Esophagus muscularis mucosa (tissue), 4 donors: ENCODE measurements around the gene MAST3. TPM values are rescaled to one million over a fixed set of nuclear protein-coding genes. Genes with fewer than 3 reads are reported as not detected.
A peak's percentile ranks its signal among the peaks of the same experiment; 100 is the strongest.

Experiments used
- DNase-seq: peaks from one replicate; pipeline ENCODE4 v3.0.0-alpha.2; 2017; ENCODE audit errors: extremely low spot score
- H3K27ac ChIP-seq, 4 donors: fragments of 200-600 bp; sonication (generic); replicated peaks in 1 of 4; 1 replicate in 3 of 4; 2 replicates in 1 of 4; pipeline ENCODE4 v1.5.1; 2016 to 2019; ENCODE audit warnings: mild to moderate bottlenecking in 1 of 4
- H3K27me3 ChIP-seq, 4 donors: fragments of 200-600 bp; sonication (generic); one replicate each; pipeline versions ENCODE4 v1.5.1 to v1.6.0; 2016 to 2019
- H3K36me3 ChIP-seq, 4 donors: fragments of 200-600 bp; sonication (generic); one replicate each; pipeline ENCODE4 v1.5.1; 2016 to 2019
- H3K4me1 ChIP-seq, 4 donors: fragments of 200-600 bp; sonication (generic); one replicate each; pipeline ENCODE4 v1.5.1; 2016 to 2019
- H3K4me3 ChIP-seq, 4 donors: fragments of 200-600 bp; sonication (generic); 1 replicate in 2 of 4; 2 replicates in 2 of 4; pipeline ENCODE4 v1.5.1; 2016 to 2019; ENCODE audit warnings: mild to moderate bottlenecking in 4 of 4, moderate library complexity in 1 of 4
- H3K9me3 ChIP-seq, 4 donors: fragments of 200-600 bp; sonication (generic); 1 replicate in 3 of 4; 2 replicates in 1 of 4; pipeline ENCODE4 v1.5.1; 2016 to 2019
- EP300 ChIP-seq: sonication (generic); formaldehyde crosslinking; IDR thresholded peaks from one replicate; pipeline ENCODE4 v1.6.1; 2017; ENCODE audit warnings: antibody characterized with exemption
- POLR2A ChIP-seq: fragments of 450-650 bp; IDR thresholded peaks from one replicate; pipeline ENCODE4 v1.6.1; 2017; ENCODE audit warnings: antibody characterized with exemption, moderate library complexity, mild to moderate bottlenecking, low read depth
- POLR2AphosphoS5 ChIP-seq, 2 donors: sonication (generic); formaldehyde crosslinking; IDR thresholded peaks; one replicate each; pipeline ENCODE4 v1.6.1; 2017; ENCODE audit warnings: antibody characterized with exemption in 2 of 2
- WGBS: methylation state at CpG from one replicate; pipeline ENCODE4 v1.1.5; 2018; 5-methylcytosine and 5-hydroxymethylcytosine counted together
- intact Hi-C: fragments of 100-400 bp; cut with DNase I; formaldehyde crosslinking; loops from one replicate; pipeline ENCODE4 v1.15.1; 2023
- total RNA-seq, 4 donors: library from RNA; depleted of rRNA; stranded (reverse); fragments of >200 nt; gene quantifications; one replicate each; pipeline versions ENCODE4 v1.1.0 to v1.2.1, GENCODE V29; 2016
- TF ChIP-seq, protein P1 (sequence below), 3 experiments: fragments of 200-600 bp in 2 of 3; fragments of 450-650 bp in 1 of 3; sonication (generic) in 2 of 3; IDR thresholded peaks; one replicate each; pipeline ENCODE4 v1.5.1; 2017 to 2019; ENCODE audit warnings: antibody characterized with exemption in 3 of 3, mild to moderate bottlenecking in 2 of 3, moderate library complexity in 1 of 3

The MAST3 gene
- total RNA-seq, 4 donors from 2014 or later = 5.0 to 8.5 (median 6.4) TPM

DNA sequence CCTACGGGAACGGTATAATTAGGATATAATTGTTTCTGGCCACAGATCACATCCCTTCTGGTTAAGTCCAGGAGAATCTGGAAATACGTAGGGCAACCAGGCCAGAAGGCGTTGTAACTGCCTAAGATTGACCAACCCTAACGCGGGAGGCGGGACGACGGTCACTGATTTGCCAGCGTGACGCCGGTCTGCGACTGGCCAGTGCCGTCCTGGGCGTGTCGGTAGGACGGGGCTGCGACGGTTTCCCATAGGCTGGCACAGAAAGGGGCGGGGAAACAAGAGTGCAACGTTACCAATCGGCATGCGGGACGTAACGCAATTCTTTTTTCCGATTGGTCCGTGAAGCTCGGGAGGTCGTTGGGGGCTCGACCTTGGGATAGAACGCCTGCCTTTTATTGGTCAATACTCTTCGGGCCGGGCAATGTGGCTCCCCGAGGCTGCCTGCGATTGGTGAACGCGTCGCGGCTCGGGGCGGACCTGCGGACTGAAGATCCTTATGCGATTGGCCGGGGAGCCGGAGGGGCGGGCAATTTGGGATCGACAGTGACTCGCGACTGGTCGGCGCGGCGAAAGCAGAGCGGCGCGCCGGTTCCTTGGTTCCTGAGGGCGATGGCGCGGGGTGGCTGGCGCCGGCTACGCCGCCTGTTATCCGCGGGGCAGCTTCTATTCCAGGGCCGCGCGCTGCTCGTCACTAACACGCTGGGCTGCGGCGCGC, 95.3 kb downstream of the MAST3 start, which contains the start of gene MPV17L2:
MPV17L2 (plus strand) TSS at position 546 of the 715 bp plus-strand sequence; CDS start at position 610, 64 bp downstream.
- peaks cover 10 to 25% (median 20%) of the 10 kb centered on the region in 4 donors for H3K36me3 ChIP-seq
- H3K27me3 ChIP-seq = no peaks in the 10 kb centered on the region
- H3K9me3 ChIP-seq = no peaks in the 10 kb centered on the region
- peak; percentile 100 for DNase-seq
- peak within 1 kb of the TSS; percentile 66 to 87 (median 78) for H3K4me3 ChIP-seq
- intact Hi-C loops = no loop called here
- WGBS = 0% methylated on average over 8 of the region's 74 CpGs
- H3K27ac ChIP-seq = peak within 1 kb of the TSS; percentile 96 to 99 (median 97)
- TF ChIP-seq POLR2A = peak; percentile 52
- no peak for TF ChIP-seq EP300
- peak; percentile 93 to 99 for TF ChIP-seq POLR2AphosphoS5 (IDR thresholded peaks at IDR 0.05)
- TF ChIP-seq, protein P1, sequence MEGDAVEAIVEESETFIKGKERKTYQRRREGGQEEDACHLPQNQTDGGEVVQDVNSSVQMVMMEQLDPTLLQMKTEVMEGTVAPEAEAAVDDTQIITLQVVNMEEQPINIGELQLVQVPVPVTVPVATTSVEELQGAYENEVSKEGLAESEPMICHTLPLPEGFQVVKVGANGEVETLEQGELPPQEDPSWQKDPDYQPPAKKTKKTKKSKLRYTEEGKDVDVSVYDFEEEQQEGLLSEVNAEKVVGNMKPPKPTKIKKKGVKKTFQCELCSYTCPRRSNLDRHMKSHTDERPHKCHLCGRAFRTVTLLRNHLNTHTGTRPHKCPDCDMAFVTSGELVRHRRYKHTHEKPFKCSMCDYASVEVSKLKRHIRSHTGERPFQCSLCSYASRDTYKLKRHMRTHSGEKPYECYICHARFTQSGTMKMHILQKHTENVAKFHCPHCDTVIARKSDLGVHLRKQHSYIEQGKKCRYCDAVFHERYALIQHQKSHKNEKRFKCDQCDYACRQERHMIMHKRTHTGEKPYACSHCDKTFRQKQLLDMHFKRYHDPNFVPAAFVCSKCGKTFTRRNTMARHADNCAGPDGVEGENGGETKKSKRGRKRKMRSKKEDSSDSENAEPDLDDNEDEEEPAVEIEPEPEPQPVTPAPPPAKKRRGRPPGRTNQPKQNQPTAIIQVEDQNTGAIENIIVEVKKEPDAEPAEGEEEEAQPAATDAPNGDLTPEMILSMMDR (IDR thresholded peaks at IDR 0.05) = peak in 1 of 3 experiments; percentile 47
- H3K4me1 ChIP-seq = peaks cover 19 to 37% (median 31%) of the 10 kb centered on the region in 4 donors

DNA sequence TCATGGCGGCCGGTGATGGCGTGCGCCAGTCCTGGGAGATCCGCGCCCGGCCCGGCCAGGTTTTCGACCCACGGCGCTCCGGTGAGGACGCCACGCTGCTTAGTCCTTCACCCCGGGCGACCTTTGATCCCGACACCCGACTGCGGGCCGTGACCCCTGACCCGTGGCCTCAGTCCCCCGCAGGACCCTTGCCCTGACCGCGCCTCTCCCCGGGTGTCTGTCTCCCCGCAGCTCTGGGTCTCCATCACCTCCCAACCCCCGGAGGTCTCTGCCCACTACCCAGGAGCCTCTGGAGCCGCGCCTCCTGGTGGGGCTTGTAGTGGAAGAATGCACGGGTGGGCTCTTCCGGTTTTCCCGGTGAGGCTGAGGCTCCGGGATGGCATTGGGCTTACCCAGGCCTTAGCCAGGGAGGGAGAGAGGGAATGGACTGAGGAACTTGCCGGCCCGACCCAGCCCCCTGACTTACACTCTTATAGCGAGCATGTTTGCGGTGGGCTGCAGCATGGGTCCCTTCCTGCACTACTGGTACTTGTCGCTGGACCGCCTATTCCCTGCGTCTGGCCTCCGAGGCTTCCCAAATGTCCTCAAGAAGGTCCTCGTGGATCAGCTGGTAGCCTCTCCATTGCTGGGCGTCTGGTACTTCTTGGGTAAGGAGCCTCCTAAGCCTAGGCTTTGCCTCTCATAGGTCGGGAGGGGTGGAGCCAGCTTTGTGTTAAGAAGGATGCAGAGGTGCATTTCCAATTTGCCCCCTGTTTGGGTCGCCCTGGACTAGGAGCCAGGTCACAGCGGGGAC, 96.0 kb downstream of the MAST3 start:
- Histone ChIP-seq H3K36me3 (peaks cover 10 to 32% (median 28%) of the 10 kb centered on the region in 4 donors), H3K27ac (peak overlapping the region; percentile 90 to 97 (median 96)), H3K4me3 (peak overlapping the region; percentile 66 to 87 (median 78)), H3K27me3 (no peaks in the 10 kb centered on the region), H3K4me1 (peaks cover 19 to 37% (median 31%) of the 10 kb centered on the region in 4 donors), H3K9me3 (no peaks in the 10 kb centered on the region)
- WGBS = 3% methylated on average over 21 of the region's 46 CpGs
- intact Hi-C loops = no loop called here
- TF ChIP-seq POLR2AphosphoS5 (IDR thresholded peaks at IDR 0.05) (no peak), POLR2A (no peak), EP300 (no peak)
- TF ChIP-seq, protein P1 (IDR thresholded peaks at IDR 0.05) = no peak
- no peak for DNase-seq

DNA sequence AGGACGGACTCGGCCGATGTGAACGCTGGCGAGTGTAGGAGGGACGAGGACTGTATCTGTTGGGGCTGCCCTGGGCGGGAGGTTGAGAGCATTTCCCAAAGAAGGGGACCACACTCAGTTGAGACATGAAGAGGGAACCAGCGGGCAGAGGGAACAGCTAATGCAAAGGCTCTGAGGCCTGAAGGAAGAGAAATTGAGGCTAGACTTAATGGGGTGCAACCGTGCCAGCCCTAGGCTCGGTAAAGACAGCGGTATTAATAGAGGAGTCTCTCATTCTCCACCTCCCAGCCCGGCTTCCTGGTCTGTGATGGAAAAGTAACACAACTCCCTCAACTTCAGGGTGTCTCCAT, 96.6 kb downstream of the MAST3 start:
- WGBS = 45% methylated on average over 11 of the region's 12 CpGs
- peak overlapping the region; percentile 66 to 87 (median 78) for H3K4me3 ChIP-seq
- H3K27ac ChIP-seq = peak overlapping the region; percentile 90 to 97 (median 96)
- peaks cover 19 to 37% (median 31%) of the 10 kb centered on the region in 4 donors for H3K4me1 ChIP-seq
- intact Hi-C loops = no loop called here
- no peaks in the 10 kb centered on the region for H3K27me3 ChIP-seq
- no peak for DNase-seq
- no peaks in the 10 kb centered on the region for H3K9me3 ChIP-seq
- peaks cover 10 to 38% (median 33%) of the 10 kb centered on the region in 4 donors for H3K36me3 ChIP-seq
- no peak for TF ChIP-seq POLR2AphosphoS5 (IDR thresholded peaks at IDR 0.05)
- TF ChIP-seq, protein P1 (IDR thresholded peaks at IDR 0.05) = no peak
- TF ChIP-seq EP300 = no peak
- no peak for TF ChIP-seq POLR2A

DNA sequence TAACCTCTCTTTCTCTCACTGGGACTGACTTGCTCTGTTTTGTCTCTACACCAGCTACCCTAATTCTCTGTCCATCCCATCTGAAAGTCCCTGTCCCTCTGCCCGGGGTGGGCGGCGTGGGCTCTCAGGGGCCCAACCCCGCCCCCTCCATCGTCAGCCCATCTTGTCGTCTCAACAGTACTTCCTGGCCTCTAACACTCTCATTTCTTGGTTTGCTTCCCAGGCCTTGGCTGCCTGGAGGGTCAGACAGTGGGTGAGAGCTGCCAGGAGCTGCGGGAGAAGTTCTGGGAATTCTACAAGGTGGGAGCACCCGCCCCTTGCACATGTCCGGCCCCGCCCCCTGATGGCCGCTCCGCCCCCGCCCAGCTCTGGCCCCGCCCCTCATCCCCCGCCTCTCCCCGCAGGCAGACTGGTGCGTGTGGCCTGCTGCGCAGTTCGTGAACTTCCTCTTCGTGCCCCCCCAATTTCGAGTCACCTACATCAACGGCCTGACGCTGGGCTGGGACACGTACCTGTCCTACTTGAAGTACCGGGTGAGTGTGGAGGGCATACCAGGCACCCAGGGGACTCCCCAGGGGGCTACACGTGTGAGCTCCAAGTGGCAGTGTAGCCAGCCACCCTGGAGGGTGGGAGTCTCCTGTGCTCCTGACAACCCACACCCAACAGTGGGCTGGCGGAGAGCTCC, 97.1 kb downstream of the MAST3 start:
- DNase-seq = no peak
- H3K27ac ChIP-seq = peak overlapping the region; percentile 90 to 97 (median 96)
- H3K4me3 ChIP-seq = peak overlapping the region; percentile 66 to 87 (median 78)
- peaks cover 12 to 43% (median 39%) of the 10 kb centered on the region in 4 donors for H3K36me3 ChIP-seq
- TF ChIP-seq POLR2A = no peak
- TF ChIP-seq POLR2AphosphoS5 (IDR thresholded peaks at IDR 0.05) = peak; percentile 50 to 54
- WGBS = 30% methylated on average over 20 of the region's 27 CpGs
- no peaks in the 10 kb centered on the region for H3K27me3 ChIP-seq
- intact Hi-C loops = no loop called here
- H3K4me1 ChIP-seq = peaks cover 19 to 37% (median 31%) of the 10 kb centered on the region in 4 donors
- H3K9me3 ChIP-seq = no peaks in the 10 kb centered on the region
